Measurements from ENCODE around the gene MRPS35. TPM values are rescaled to one million over a fixed set of nuclear protein-coding genes. Genes with fewer than 3 reads are reported as not detected.

The MRPS35 gene
- total and polyA plus RNA-seq, 2 experiments from 2014 or later = 58.1 to 58.7 TPM

DNA sequence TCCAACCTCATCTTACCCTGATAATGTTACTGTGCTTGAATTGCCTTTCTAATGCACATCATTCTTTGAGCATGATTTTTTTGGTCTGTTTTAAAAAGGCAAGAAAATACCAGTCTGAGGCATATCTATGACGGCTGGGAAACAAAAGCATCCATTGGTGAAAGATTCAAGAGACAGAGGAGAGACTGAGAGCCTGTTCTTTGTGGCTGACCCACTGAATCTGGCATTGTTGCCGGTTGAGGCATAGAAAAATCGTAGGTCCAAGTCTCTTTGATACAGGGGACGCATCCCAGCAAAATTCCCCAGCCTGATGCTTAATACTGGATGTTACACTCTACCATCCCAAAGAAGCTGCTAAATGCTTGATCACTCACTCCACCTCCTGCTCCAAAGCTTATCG lies 66.5 kb downstream of the MRPS35 start:
- no peak overlapping the region for H3K27ac ChIP-seq (ENCODE audit: low read depth)
- peaks cover 7% of the 10 kb centered on the region for H3K36me3 Mint-ChIP-seq (ENCODE audit: low read depth)
- H3K9me2 ChIP-seq (ENCODE audit: insufficient read depth) = no peaks in the 10 kb centered on the region
- H3K4me1 ChIP-seq (ENCODE audit: insufficient read depth) = peaks cover 22% of the 10 kb centered on the region
- H4K20me1 ChIP-seq (replicated peaks; ENCODE audit: insufficient read depth) = no peaks in the 10 kb centered on the region
- H2AFZ ChIP-seq = no peak overlapping the region
- H3K9me3 Mint-ChIP-seq = no peaks in the 10 kb centered on the region
- TF ChIP-seq EZH2phosphoT487 (IDR thresholded peaks at IDR 0.05; ENCODE audit: unreplicated experiment) = no peak
- no peak for TF ChIP-seq ZNF331 (CRISPR knock-in tag; IDR thresholded peaks at IDR 0.05; ENCODE audit: low read depth)
- TF ChIP-seq, protein P1, sequence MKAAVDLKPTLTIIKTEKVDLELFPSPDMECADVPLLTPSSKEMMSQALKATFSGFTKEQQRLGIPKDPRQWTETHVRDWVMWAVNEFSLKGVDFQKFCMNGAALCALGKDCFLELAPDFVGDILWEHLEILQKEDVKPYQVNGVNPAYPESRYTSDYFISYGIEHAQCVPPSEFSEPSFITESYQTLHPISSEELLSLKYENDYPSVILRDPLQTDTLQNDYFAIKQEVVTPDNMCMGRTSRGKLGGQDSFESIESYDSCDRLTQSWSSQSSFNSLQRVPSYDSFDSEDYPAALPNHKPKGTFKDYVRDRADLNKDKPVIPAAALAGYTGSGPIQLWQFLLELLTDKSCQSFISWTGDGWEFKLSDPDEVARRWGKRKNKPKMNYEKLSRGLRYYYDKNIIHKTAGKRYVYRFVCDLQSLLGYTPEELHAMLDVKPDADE (IDR thresholded peaks at IDR 0.05) = no peak
- TF ChIP-seq POLR2AphosphoS5 (IDR thresholded peaks at IDR 0.05; ENCODE audit: low read depth) = no peak
- TF ChIP-seq, protein P2, sequence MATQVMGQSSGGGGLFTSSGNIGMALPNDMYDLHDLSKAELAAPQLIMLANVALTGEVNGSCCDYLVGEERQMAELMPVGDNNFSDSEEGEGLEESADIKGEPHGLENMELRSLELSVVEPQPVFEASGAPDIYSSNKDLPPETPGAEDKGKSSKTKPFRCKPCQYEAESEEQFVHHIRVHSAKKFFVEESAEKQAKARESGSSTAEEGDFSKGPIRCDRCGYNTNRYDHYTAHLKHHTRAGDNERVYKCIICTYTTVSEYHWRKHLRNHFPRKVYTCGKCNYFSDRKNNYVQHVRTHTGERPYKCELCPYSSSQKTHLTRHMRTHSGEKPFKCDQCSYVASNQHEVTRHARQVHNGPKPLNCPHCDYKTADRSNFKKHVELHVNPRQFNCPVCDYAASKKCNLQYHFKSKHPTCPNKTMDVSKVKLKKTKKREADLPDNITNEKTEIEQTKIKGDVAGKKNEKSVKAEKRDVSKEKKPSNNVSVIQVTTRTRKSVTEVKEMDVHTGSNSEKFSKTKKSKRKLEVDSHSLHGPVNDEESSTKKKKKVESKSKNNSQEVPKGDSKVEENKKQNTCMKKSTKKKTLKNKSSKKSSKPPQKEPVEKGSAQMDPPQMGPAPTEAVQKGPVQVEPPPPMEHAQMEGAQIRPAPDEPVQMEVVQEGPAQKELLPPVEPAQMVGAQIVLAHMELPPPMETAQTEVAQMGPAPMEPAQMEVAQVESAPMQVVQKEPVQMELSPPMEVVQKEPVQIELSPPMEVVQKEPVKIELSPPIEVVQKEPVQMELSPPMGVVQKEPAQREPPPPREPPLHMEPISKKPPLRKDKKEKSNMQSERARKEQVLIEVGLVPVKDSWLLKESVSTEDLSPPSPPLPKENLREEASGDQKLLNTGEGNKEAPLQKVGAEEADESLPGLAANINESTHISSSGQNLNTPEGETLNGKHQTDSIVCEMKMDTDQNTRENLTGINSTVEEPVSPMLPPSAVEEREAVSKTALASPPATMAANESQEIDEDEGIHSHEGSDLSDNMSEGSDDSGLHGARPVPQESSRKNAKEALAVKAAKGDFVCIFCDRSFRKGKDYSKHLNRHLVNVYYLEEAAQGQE (IDR thresholded peaks at IDR 0.05; ENCODE audit: unreplicated experiment) = no peak
- no peak for TF ChIP-seq ZNF114 (CRISPR knock-in tag; IDR thresholded peaks at IDR 0.05)
- TF ChIP-seq, protein P3, sequence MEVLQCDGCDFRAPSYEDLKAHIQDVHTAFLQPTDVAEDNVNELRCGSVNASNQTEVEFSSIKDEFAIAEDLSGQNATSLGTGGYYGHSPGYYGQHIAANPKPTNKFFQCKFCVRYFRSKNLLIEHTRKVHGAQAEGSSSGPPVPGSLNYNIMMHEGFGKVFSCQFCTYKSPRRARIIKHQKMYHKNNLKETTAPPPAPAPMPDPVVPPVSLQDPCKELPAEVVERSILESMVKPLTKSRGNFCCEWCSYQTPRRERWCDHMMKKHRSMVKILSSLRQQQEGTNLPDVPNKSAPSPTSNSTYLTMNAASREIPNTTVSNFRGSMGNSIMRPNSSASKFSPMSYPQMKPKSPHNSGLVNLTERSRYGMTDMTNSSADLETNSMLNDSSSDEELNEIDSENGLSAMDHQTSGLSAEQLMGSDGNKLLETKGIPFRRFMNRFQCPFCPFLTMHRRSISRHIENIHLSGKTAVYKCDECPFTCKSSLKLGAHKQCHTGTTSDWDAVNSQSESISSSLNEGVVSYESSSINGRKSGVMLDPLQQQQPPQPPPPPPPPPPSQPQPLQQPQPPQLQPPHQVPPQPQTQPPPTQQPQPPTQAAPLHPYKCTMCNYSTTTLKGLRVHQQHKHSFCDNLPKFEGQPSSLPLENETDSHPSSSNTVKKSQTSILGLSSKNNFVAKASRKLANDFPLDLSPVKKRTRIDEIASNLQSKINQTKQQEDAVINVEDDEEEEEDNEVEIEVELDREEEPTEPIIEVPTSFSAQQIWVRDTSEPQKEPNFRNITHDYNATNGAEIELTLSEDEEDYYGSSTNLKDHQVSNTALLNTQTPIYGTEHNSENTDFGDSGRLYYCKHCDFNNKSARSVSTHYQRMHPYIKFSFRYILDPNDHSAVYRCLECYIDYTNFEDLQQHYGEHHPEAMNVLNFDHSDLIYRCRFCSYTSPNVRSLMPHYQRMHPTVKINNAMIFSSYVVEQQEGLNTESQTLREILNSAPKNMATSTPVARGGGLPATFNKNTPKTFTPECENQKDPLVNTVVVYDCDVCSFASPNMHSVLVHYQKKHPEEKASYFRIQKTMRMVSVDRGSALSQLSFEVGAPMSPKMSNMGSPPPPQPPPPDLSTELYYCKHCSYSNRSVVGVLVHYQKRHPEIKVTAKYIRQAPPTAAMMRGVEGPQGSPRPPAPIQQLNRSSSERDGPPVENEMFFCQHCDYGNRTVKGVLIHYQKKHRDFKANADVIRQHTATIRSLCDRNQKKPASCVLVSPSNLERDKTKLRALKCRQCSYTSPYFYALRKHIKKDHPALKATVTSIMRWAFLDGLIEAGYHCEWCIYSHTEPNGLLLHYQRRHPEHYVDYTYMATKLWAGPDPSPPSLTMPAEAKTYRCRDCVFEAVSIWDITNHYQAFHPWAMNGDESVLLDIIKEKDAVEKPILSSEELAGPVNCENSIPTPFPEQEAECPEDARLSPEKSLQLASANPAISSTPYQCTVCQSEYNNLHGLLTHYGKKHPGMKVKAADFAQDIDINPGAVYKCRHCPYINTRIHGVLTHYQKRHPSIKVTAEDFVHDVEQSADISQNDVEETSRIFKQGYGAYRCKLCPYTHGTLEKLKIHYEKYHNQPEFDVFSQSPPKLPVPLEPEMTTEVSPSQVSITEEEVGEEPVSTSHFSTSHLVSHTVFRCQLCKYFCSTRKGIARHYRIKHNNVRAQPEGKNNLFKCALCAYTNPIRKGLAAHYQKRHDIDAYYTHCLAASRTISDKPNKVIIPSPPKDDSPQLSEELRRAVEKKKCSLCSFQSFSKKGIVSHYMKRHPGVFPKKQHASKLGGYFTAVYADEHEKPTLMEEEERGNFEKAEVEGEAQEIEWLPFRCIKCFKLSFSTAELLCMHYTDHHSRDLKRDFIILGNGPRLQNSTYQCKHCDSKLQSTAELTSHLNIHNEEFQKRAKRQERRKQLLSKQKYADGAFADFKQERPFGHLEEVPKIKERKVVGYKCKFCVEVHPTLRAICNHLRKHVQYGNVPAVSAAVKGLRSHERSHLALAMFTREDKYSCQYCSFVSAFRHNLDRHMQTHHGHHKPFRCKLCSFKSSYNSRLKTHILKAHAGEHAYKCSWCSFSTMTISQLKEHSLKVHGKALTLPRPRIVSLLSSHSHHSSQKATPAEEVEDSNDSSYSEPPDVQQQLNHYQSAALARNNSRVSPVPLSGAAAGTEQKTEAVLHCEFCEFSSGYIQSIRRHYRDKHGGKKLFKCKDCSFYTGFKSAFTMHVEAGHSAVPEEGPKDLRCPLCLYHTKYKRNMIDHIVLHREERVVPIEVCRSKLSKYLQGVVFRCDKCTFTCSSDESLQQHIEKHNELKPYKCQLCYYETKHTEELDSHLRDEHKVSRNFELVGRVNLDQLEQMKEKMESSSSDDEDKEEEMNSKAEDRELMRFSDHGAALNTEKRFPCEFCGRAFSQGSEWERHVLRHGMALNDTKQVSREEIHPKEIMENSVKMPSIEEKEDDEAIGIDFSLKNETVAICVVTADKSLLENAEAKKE (CRISPR knock-in tag; IDR thresholded peaks at IDR 0.05) = no peak
- TF ChIP-seq JUNB (IDR thresholded peaks at IDR 0.05; ENCODE audit: unreplicated experiment) = no peak
- TF ChIP-seq, protein P4, sequence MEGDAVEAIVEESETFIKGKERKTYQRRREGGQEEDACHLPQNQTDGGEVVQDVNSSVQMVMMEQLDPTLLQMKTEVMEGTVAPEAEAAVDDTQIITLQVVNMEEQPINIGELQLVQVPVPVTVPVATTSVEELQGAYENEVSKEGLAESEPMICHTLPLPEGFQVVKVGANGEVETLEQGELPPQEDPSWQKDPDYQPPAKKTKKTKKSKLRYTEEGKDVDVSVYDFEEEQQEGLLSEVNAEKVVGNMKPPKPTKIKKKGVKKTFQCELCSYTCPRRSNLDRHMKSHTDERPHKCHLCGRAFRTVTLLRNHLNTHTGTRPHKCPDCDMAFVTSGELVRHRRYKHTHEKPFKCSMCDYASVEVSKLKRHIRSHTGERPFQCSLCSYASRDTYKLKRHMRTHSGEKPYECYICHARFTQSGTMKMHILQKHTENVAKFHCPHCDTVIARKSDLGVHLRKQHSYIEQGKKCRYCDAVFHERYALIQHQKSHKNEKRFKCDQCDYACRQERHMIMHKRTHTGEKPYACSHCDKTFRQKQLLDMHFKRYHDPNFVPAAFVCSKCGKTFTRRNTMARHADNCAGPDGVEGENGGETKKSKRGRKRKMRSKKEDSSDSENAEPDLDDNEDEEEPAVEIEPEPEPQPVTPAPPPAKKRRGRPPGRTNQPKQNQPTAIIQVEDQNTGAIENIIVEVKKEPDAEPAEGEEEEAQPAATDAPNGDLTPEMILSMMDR (conservative IDR thresholded peaks at IDR 0.05; ENCODE audit: low read depth in 2 of 2) = no peak
- no peak for TF ChIP-seq STAT1 (IDR thresholded peaks at IDR 0.05; ENCODE audit: unreplicated experiment)
- H3F3A ChIP-seq (replicated peaks; ENCODE audit: low read depth) = no peaks in the 10 kb centered on the region
- no peak overlapping the region for H3K27ac Mint-ChIP-seq
- DNase-seq (ENCODE audit: low spot score) = no peak
- H3K79me2 ChIP-seq (replicated peaks; ENCODE audit: insufficient read depth) = peaks cover 14% of the 10 kb centered on the region
- no peak overlapping the region for H3K4me3 Mint-ChIP-seq
- no peak overlapping the region for H3K4me2 ChIP-seq
- no peaks in the 10 kb centered on the region for H3K27me3 ChIP-seq (ENCODE audit: insufficient read depth)
- peaks cover 25% of the 10 kb centered on the region for H3K4me1 Mint-ChIP-seq
- no peaks in the 10 kb centered on the region for H3K36me3 ChIP-seq (ENCODE audit: insufficient read depth)
- H3K27me3 Mint-ChIP-seq (ENCODE audit: insufficient read depth, low read depth, poor library complexity) = peaks cover 13% of the 10 kb centered on the region
- H3K4me3 ChIP-seq = no peak overlapping the region
- ATAC-seq = no peak
